Spleen (tissue), 7 donors: ENCODE results near the gene LRIG1.

Experiments used
- POLR2A ChIP-seq, 3 donors: fragments of 450-650 bp; IDR thresholded peaks; one replicate each; pipeline ENCODE4 v1.5.1; 2017; ENCODE audit warnings: antibody characterized with exemption in 3 of 3, mild to moderate bottlenecking in 1 of 3
- POLR2AphosphoS5 ChIP-seq, 3 donors: sonication (generic); formaldehyde crosslinking; IDR thresholded peaks; one replicate each; pipeline ENCODE4 v1.5.1; 2017; ENCODE audit warnings: antibody characterized with exemption in 3 of 3
- TF ChIP-seq, protein P1 (sequence below), 11 experiments: fragments of 200-600 bp in 7 of 11; fragments of 450-650 bp in 4 of 11; sonication (generic) in 4 of 11; IDR thresholded peaks in 8 of 11; conservative IDR thresholded peaks in 3 of 11; 1 replicate in 7 of 11; 2 replicates in 4 of 11; pipeline versions ENCODE4 v1.4.0 to v1.8.0; 2016 to 2021; ENCODE audit warnings: antibody characterized with exemption in 11 of 11, inconsistent platforms in 4 of 11, mild to moderate bottlenecking in 1 of 11
- donor health status: DM: no; HTN: no; CAD: no; lungs with moderate emphysema.
- donor health status: DM: no; HTN: no; CAD: no.
- donor health status: DM: no; HTN: no; CAD: no.

DNA sequence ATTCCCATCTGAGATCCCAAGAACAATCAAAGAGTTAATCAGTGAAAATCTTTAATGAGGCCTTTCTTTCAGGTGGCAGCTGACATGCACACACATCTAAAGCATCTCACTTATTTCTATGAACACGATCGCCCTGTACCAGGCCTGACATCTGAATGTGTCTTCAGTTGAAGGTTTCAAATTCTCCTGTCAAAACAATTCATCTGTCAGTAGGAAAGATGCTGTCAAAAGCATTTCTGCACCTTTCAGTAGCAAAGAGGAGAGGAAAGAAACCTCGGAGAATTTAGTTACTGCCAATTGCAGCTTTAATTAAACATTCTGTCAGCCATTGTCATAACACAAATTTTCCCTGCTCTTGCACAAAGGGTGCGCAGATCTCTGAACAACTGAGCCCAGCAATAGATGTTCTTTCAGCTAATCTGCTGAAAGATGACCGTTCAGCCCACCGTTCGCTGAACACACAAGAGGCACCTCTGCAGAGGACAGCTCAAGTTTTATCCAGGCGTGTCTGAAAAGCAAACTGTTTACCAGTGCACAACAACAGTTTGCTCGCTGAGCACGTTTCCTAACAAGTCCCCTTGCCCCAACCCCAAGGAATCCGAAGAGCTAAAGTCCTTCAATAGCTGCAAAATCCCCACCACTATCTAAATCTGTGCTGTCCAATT is 34.1 kb downstream of the LRIG1 start:
- TF ChIP-seq, protein P1, sequence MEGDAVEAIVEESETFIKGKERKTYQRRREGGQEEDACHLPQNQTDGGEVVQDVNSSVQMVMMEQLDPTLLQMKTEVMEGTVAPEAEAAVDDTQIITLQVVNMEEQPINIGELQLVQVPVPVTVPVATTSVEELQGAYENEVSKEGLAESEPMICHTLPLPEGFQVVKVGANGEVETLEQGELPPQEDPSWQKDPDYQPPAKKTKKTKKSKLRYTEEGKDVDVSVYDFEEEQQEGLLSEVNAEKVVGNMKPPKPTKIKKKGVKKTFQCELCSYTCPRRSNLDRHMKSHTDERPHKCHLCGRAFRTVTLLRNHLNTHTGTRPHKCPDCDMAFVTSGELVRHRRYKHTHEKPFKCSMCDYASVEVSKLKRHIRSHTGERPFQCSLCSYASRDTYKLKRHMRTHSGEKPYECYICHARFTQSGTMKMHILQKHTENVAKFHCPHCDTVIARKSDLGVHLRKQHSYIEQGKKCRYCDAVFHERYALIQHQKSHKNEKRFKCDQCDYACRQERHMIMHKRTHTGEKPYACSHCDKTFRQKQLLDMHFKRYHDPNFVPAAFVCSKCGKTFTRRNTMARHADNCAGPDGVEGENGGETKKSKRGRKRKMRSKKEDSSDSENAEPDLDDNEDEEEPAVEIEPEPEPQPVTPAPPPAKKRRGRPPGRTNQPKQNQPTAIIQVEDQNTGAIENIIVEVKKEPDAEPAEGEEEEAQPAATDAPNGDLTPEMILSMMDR (IDR thresholded peaks at IDR 0.05 in 8 of 11, conservative IDR thresholded peaks at IDR 0.05 in 3 of 11): no peak
- no peak for TF ChIP-seq POLR2A (IDR thresholded peaks at IDR 0.05)
- TF ChIP-seq POLR2AphosphoS5 (IDR thresholded peaks at IDR 0.05): no peak
